Kidney epithelial cell (primary cell): ENCODE data around the gene PLA2G15. TPM values are rescaled to one million over a fixed set of nuclear protein-coding genes. Genes with fewer than 3 reads are reported as not detected.

Experiments used
- DNase-seq: peaks from one replicate; pipeline ENCODE4 v3.0.0-alpha.2; 2010; ENCODE audit warnings: low read depth
- H3K27me3 ChIP-seq: 2 replicates; pipeline ENCODE4 v1.6.0; 2011; ENCODE audit warnings: low read length; ENCODE audit not compliant: control insufficient read depth, insufficient read depth
- H3K36me3 ChIP-seq: 2 replicates; pipeline ENCODE4 v1.5.1; 2011; ENCODE audit warnings: low read length; ENCODE audit not compliant: control insufficient read depth, insufficient read depth
- H3K4me3 ChIP-seq: 2 replicates; pipeline ENCODE4 v1.5.1; 2011; ENCODE audit warnings: low read depth, mild to moderate bottlenecking, control low read depth, low read length
- total RNA-seq: library from RNA; depleted of rRNA; stranded (reverse); fragments of >200 nt; gene quantifications from 2 replicates; pipeline ENCODE4 v1.2.3, GENCODE V29; 2015
- TF ChIP-seq, protein P1 (sequence below): IDR thresholded peaks from 2 replicates; pipeline ENCODE4 v1.5.1; 2011; ENCODE audit warnings: mild to moderate bottlenecking, moderate library complexity, low read length, control low read depth, inconsistent platforms; ENCODE audit not compliant: insufficient read depth, poor library complexity, severe bottlenecking

PLA2G15 gene
- total RNA-seq, 1 donor from 2014 or later = 27.2 TPM

DNA sequence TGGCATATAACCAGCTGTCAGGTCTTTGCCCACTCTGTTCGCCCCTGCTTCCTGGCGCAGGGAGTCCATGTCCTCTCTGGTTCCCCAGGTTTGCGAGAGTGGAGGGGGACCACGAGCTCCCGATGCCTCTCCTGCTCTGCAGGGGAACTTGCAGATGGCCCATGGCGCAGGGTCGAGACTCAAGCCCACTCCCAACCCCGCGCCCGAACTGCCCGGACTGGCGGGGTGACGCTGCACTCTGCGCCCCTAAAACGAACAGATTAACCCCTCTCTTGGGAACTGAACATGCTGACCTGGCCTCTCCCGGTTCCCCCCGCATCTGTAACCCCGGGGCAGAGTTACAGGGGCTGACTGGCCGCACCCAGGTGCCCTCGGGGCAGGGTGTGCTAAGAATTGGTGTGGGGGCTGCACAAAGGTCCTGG, 681 bp upstream of the PLA2G15 start:
- TF ChIP-seq, protein P1, sequence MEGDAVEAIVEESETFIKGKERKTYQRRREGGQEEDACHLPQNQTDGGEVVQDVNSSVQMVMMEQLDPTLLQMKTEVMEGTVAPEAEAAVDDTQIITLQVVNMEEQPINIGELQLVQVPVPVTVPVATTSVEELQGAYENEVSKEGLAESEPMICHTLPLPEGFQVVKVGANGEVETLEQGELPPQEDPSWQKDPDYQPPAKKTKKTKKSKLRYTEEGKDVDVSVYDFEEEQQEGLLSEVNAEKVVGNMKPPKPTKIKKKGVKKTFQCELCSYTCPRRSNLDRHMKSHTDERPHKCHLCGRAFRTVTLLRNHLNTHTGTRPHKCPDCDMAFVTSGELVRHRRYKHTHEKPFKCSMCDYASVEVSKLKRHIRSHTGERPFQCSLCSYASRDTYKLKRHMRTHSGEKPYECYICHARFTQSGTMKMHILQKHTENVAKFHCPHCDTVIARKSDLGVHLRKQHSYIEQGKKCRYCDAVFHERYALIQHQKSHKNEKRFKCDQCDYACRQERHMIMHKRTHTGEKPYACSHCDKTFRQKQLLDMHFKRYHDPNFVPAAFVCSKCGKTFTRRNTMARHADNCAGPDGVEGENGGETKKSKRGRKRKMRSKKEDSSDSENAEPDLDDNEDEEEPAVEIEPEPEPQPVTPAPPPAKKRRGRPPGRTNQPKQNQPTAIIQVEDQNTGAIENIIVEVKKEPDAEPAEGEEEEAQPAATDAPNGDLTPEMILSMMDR = no peak
- Histone ChIP-seq H3K4me3 (peak overlapping the region; percentile 81), H3K36me3 (no peaks in the 10 kb centered on the region), H3K27me3 (no peaks in the 10 kb centered on the region)
- no peak for DNase-seq

DNA sequence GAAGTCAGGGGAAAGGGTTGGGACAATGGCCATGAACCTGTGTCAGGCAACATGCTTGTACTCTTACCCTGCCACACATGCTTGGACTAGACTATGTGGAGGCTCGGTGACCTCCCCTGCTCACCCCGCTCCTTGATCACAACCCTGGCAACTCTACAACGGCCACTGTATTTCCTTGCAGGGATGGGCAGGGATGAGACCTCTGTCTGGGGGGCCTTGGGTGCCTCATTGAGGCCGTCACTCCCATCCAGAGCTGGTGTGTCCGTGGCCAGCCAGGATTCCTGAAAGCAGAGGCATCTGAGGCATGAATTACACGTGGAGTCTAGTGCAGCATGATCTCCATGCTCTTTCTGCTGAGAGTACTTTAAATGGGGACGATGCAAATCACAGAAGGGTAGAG, 948 bp downstream of the PLA2G15 start:
- TF ChIP-seq, protein P1 = no peak
- no peaks in the 10 kb centered on the region for H3K36me3 ChIP-seq

DNA sequence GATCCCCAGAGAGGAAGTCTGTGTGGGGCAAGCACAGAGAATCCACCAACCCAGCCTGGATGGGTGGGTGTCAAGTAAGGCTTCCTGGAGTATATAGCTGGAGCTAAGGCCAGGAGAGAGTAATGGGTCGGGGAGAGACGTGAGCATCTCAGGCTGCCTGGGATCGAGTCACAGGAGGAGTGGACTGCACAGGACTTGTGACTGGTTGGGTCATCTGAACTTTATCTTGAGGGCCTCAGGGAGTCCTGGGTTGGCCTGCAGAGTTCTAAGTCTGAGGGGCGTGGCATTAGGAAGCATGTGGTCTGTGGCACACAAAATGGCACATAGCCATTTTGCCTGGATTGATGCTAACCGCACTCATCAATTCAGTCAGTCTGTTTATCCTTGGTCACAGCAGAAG, 1.5 kb downstream of the PLA2G15 start:
- Histone ChIP-seq H3K4me3 (no peak overlapping the region), H3K27me3 (no peaks in the 10 kb centered on the region), H3K36me3 (no peaks in the 10 kb centered on the region)
- no peak for DNase-seq
- TF ChIP-seq, protein P1 = no peak

More for the DNA sequence above, 948 bp downstream of the PLA2G15 start:
- no peaks in the 10 kb centered on the region for H3K27me3 ChIP-seq
- DNase-seq = no peak
- peak overlapping the region; percentile 81 for H3K4me3 ChIP-seq

DNA sequence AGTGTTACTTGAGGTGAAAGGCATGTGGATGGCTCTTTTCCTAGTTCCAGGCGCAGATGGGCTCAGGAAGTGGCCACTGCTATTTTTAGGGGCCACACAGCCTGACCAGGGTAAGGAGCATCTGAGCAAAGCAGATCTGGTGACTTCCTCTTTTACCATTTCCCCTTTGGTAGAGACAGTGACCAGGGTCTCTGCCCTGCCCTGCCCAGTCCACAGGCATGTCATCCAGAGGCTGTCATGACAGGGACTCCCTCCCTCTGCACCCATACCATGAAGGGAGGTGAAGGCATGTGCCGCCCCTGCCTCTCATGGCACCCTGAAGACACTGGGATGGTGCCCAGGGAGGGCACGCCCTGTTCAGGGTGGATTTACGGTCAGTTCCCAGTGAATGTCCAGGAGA, 2.2 kb downstream of the PLA2G15 start:
- no peaks in the 10 kb centered on the region for H3K36me3 ChIP-seq
- DNase-seq = no peak
- TF ChIP-seq, protein P1 = no peak
- no peaks in the 10 kb centered on the region for H3K27me3 ChIP-seq
- no peak overlapping the region for H3K4me3 ChIP-seq

DNA sequence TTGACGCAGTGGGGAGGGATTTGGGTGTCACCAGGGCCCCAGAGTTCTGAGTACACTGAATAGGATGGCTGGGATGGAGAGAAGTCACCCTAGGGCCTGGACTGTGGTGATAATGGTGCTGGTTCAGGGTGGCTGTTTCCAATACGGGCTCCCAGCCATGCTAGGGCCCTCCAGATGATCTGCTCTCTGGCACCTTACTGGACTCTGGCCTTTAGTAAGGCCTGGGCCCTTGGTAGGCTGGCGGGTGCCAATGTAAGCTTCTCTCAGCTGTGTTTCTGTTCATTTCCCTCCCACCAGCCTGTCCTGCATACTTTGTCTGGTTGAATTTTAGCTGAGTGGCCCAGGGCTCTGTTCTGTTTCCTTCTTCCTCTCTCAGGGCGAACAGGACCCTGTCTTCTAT, 2.8 kb downstream of the PLA2G15 start:
- DNase-seq = no peak
- TF ChIP-seq, protein P1 = no peak
- Histone ChIP-seq H3K27me3 (no peaks in the 10 kb centered on the region), H3K36me3 (no peaks in the 10 kb centered on the region), H3K4me3 (no peak overlapping the region)

DNA sequence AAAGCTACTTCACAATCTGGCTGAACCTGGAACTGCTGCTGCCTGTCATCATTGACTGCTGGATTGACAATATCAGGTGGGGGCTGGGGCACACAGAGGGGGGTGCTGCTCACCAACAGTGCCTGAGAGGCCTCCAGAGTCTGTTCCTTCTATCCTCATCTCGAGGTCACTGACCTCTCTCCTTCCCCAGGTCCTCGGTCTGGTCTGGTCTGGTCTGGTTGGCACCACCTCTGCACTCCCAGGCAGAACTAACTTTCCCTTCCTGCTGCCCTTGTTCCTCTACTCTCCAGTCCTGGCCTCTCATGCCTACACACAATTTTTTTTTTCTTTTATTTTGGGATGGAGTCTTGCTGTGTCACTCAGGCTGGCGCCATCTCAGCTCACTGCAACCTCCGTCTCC, 4.2 kb downstream of the PLA2G15 start:
- DNase-seq = no peak
- no peaks in the 10 kb centered on the region for H3K36me3 ChIP-seq
- TF ChIP-seq, protein P1 = no peak
- H3K4me3 ChIP-seq = no peak overlapping the region
- no peaks in the 10 kb centered on the region for H3K27me3 ChIP-seq
